ENCODE results near the gene F11.
A peak's percentile ranks its signal among the peaks of the same experiment; 100 is the strongest.
"Not testable (repeated sequence)": the region's sequence is repeated elsewhere in the genome, so short reads cannot be mapped to it uniquely, and the experiment has no call there.

Gene F11

DNA sequence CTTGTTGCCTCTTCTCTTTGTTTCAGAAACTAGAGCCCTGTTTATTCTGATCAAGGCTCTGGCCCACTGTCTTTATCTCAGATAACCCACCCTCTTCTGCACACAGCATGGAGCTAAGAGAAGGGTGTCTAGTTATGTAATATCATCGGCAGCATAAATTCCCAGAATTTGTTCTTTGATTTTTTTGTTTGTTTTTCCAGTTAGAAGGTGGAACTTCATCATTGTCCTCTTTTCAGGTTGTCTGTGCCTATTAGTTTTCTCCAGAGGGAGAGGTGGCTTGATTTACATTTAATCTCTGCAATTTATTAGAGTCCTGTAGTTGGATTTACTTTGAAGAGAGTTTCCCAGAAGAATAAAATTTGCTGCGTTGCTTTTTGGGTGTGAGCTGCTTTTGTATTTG lies 15.2 kb upstream of the F11 start:
- DNase-seq: no peak

DNA sequence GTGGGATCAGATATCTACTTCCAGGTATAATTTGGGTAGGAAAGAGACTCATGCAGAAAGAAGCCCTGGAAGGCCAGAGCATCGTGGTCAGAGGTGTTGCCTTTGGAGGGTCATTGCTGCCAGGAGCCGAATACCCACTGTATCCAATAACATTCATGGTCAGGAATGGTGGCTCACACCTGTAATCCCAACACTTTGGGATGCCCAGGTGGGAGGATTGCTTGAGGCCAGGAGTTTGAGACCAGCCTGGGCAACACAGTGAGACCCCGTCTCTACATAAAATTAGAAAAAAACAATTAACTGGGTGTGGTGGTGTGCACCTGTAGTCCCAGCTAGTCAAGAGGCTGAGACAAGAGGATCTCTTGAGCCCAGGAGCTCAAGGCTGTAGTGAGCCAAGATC lies 10.9 kb upstream of the F11 start:
- no peak for DNase-seq

DNA sequence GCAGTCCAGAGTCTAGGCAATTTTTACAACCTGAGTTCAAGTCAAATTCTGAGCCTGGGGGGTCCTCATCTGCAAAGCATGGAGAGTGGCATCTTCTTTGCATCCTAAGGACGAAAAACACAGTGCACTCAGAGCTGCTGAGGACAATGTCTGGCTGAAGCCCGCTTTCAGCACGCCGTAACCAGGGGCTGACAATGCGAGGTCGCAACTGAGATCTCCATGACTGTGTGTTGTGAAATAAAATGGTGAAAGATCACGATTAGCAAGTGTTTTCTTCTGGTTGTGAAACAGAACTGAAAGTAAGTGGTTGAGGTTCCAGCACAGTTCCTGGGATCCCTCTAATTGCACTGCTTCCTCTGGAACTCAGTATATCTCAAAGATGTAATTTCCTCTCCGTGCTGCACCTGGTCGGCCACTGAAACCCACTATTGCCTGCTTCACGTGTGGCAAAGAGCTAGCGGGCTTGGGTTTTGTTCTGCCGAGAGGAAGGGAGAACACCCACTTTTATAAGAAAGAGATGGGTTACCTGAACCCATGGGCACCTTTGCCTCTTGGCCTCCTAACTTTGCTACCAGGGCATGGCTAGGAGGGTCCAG lies 7.7 kb upstream of the F11 start:
- no peak for DNase-seq

DNA sequence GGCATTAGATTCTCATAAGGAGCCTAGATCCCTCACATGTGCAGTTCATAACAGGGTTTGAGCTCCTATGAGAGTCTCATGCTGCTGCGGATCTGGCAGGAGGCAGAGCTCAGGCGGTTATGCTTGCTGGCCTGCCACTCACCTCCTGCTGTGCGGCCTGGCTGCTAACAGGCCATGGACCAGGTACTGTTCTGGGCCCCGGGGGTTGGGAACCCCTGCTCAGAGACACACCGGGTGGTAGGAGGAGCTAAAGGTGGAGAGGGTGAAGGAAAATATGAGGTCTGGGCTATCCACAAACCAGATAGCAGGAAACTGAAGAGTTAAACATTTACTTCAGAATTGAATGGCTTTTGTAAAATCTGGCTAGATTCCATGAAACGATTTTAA lies 5.9 kb upstream of the F11 start:
- DNase-seq: no peak

DNA sequence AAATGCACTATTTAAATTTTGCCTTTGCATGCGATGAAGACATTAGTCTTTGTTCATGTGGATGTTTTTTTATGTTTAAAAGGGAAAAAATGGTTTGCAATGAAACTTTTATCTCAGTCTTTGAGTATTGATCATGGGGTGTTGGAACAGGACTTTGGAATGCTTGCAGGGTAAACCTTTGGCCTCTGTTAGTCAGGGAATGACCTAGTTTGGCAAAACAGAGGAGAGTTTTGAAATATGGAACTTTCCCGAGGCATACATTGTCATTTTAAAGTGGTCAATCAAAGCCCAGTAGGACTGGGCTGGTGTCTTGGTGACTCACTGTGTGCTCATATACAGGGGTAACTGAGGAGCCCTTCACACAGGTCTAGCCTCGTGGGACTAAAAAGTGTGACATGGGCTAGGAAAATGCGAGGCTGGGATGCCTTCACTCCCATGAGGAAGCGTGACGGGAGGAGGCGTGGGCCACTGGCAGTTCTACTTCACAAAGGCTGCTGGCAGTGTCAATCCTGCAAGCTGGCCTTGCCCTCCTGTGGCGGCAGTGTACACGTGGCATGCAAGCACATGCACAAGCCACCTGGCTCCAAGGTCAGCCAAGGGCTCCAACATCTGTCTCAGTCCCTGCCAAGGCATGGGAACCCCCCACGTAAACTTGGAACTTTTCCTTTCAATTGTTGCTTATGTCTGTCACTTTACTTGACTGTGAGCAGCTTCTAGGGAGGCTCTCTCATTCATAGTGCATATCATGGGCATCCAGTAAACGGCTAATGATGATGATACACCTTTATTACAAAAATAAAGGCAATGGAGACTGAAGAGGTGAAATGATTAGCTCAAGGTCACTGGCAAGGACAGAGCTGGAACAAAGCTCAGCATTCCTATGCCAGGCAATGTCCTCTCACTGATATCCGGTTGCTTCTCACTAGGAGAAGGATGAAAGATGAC lies 5.2 kb upstream of the F11 start:
- peak; percentile 15 for DNase-seq

DNA sequence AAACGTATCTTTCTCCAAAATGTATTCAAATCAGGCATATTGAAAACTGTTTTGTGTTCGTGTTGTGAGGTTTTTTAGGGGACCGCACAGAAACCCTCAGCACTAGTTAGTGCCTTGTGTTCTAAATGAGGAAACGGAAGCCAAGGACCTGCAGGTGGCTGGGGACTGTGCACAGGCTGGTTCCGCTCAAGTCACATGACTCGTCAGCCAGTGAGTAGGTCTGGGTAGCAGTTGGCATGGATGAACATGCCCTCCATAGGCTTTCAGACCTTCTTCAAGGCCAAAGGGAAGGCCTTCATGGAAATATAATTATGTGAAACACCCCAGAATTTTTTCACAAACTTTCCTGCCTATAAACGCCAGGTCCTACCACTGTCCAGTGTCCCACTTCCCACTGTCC lies 1.3 kb upstream of the F11 start:
- DNase-seq: no peak

DNA sequence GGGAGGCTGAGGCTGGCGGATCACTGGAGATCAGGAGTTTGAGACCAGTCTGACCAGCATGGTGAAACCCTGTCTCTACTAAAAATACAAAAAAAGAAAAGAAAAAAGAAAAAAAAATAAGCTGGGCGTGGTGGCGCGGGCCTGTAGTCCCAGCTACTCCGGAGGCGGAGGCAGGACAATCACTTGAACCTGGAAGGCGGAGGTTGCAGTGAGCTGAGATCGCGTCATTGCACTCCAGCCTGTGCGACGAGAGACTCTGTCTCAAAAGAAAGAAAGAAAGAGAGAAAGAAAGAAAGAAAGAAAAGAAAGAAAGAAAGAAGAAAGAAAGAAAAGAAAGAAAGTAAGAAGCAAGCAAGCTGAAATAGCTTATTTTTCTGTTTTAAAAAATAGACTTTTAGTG lies 739 bp upstream of the F11 start:
- not testable (repeated sequence) for DNase-seq

DNA sequence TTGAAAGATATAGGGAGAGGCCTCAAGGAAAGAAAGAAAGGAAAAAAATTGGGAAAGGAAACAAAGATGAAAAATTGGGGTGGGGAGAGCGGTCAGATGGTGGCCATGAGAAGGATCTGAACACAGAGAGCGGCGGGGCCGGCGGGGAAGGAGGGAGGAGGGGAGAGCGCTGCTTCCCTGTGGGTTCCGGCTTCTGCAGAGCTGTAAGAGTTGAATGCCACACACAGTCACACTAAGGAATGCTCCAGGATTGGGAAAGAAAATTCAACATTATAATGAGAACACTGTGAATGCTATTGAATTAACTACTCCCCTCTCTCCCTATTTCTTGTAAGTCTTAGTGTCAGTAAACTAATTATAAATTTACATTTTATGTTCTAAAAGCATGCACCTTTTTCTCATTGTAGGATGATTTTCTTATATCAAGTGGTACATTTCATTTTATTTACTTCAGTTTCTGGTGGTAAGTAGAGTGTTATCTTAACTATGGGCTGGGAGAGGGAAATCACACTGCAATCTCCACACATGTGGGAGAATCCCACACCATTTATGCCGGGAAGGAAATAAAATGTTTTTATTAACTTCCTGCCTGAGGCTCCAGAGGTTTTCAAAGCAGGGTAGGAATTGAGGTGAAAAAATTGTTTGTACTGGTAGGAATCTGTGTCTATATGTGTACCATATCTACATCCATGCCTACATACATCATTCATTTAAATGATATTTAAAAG lies 904 bp downstream of the F11 start:
- DNase-seq: peak; percentile 39

DNA sequence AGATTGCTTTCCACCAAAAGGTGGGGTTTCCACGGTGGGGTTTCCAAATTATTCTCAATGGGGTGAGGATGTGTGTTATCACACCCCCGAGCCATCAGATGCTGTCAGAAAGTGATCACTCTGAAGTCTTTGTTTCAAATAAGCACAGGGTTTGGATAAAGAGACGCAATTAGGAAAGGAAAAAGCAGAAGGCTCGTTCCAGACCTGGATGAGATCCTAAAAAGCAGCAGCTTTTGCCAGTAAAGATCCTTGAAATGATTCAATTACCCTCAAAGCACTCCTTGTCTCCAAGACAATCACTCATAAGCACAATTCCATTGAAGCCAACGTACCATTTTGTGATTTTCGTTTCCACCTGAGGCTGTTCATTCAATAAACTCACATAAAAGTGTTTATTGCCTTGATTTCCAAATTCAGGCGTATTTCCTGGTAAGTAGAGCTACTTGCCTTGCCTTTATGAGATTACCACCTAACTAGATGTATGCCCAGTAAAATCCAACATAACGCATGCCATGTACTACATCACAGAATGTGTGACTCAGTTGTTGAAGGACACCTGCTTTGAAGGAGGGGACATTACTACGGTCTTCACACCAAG lies 5.2 kb downstream of the F11 start:
- no peak for DNase-seq

DNA sequence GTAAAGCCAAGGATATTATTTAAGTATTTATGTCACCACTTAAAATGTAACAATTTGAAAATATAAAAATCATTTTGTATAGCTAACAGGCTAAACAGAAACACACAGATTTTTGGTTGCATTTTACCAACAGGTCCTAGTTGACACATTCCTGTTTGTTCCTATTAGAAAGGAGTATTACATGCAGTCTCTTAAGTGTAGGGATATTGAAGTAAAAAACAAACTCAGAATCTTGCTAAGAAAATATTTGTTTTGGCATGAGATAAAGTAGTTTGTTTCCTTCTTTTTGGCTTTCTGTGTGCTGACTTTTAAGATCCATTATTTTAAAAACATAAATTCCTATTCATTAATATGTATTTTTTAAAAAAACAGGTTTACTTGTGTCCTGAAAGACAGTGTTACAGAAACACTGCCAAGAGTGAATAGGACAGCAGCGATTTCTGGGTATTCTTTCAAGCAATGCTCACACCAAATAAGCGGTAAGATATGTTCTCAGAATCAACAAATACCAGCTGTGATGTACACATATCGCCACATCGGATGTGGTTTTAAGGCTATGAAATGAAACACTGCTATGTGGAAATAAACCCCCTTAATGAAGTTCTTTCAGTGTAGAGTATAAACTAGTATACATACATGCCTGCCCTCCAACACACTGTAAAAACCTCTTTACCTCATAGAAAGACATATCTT lies 6.9 kb downstream of the F11 start:
- no peak for DNase-seq

DNA sequence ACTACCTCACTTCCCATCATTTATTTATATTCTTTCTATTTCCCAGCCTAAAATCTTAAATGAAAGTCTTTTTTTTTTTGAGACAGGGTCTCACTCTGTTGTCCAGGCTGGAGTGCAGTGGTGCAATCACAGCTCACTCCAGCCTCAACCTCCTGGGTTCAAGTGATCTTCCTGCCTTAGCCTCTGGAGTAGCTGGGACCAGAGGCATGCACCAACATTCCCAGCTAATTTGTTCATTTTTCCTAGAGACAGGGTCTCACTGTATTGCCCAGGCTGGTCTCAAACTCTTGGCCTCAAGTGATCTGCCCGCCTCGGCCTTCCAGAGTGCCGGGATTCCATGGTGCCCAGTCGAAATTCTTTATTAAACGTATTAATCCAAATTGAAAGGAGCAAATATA lies 7.4 kb downstream of the F11 start:
- DNase-seq: not testable (repeated sequence)

DNA sequence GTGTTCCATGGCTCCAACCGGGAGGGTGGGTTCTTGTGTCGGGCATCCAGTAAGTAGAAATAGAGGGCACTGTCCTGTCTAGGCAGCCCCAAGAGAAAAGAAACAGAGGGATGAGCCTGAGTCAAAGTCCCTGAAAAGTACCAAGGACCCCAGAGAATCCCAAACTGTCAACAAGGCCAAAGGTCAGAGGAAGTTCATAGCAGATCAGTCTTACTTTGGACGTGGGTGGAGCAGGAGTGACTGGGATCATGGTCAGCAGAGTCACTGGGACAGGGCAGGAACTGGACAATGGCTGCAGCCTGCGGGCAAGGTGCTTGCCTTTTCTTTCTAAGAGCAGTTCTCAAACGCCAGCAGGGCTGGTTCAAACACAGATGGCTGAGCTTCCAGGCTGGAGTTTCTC lies 17.3 kb downstream of the F11 start:
- DNase-seq: no peak

DNA sequence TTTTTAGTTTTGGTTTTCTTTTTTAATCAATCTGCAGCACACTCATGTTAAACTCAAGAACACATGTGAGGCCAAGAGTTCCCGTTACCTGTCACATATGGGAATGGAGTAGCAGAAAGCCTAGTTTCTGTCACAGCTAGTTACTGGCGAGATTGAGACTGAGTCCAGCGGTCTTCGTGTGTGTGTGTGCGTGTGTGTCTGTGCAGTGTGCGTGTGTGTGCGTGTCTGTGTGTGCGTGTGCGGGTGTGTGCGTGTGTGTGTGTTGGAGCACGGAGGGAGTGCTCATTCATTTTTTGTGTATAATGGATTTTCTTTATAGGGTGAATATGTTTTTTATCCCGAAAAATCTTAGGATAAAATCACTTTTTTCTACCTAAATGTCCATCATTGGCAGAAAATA lies 19.2 kb downstream of the F11 start:
- DNase-seq: no peak

DNA sequence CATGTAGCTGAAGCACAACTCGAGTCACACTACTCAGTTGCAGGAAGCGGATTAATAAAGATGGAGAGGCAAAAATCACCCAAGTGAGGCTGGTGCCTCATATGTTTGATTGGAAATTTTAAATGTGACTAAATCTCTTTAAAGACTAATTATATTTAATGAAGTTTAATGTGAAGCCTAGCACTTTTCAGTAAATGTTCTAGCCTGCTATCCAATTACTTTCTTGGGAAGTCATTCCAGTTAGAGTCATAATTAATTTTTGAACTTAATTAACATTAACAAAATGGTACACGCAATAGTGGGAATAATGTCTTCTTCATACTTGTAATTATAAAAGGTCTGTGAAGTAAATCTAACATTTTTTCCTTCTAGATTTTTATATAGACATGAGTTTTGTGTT lies 20.6 kb downstream of the F11 start:
- no peak for DNase-seq

DNA sequence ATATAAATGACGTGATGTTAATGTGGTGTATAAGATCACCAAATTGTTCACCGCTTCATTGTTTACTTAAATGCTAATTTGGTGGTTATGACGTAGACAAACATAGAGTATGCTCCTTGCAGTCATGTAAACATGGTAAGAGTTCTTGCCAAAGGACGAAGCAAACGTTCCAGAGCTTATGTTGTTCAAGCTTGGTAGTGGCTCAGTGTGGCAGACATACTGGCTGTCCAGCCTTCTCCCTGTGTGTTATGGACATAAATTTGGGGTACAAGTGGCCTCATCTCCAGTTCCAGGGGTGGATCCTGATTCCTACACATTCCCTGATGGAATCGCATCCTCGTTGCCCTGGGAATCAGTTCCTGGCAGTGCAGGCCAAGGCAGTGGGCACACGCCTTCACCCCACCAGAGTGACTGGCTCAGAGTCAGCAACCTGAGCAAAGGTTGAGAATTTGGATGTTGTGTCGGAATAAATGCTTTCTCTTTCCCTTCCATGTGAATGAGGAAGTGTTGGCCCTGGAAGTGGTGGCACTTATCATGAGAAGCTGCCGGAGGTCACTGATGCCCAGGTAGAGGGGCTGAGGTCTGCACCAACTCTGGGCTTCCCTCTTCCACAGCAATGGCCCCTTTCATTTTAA lies 25.4 kb downstream of the F11 start:
- DNase-seq: no peak

DNA sequence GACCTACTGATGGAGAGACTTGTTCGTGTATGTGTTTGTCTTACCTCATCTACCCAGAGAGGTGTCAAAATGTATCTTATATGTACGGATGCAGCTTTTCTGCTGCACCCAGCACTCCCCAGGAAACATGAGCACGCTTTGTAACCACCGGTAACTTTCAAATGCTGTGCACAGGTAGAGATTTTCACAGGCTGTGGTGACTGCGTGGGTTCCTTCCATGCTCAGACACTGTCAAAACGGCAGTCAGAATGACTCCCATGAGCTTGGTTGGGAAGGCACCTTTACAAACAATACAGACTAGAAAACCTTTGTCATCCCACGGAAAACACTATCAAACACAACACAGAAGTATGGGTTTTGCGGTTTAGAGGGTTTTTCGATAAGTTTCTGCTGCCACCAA lies 28.2 kb downstream of the F11 start:
- no peak for DNase-seq

DNA sequence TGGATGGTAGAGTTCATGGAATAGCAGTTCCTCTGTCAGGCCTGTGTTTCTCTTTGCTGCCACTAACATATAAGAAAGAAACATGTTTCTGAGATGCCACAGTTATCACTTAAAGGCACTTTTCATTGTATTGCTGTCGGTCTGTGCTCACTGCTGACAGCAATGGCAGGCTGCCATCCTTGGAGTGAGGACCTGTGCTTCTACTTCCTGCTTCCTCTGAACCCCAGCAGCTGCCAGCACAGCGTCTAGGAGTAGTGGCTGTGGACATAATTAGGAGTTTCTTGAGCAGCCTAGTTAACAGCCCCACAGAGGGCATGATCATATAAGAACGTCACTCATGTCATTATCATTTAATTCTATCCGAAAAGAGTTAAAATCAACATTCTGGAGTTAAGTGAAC lies 30.5 kb downstream of the F11 start:
- DNase-seq: no peak

DNA sequence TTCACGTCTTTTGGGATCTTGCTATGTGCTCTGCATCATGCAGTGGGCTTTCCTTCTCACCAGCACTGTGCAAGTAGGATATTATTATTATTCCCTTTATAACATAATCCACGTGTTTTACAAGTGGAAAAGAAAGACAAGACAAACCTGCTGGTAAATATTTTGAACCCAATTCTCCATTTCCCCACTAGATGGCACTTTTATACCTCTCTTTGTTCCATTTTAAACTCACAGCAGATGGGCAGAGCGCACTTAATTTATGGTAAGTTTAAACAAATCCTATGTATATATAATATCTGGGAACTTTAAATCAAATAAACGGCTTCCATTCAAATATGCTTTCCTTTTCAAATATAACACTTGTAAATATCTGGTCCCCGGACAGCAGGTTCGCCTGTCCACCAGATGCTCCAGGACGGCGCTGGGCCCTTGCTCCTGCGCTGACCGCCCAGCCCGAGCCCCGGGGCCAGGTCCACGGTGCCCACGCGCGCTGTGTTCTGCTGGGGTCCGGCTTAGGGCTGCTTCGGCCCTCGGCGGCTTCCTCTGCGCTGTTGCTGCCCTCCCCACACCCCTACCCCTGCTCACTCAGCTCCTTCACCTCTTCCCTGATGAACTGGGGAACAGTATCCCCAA lies 31.1 kb downstream of the F11 start:
- DNase-seq: peak; percentile 61

DNA sequence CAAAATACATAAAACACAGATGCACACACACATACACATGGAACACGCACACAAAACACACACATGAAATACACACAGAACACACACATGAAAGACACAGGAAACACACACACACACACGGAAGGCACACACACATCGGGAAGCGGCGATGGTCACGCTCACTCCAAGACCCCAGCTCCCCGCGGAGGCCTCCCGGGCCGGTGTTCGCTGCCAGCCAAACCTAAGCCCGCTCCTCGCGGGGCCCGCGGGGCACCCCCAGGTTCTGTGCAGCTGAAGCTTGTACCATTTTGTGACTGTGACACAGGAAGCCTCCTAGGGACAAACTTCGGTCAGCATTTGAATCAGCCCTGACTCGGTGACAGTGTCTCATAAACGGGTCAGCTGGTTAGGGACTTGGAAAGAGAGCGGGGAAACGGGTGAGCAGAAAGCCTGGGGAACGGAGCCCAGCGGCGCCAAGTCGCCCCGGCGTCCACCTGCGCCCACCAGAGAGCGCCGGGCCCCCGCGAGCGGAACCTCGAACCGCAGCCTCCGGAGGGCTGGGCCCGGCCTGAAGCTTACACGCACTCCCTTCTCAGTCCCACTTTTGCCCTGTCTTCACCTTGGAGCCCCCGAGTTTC lies 32.1 kb downstream of the F11 start:
- no peak for DNase-seq

DNA sequence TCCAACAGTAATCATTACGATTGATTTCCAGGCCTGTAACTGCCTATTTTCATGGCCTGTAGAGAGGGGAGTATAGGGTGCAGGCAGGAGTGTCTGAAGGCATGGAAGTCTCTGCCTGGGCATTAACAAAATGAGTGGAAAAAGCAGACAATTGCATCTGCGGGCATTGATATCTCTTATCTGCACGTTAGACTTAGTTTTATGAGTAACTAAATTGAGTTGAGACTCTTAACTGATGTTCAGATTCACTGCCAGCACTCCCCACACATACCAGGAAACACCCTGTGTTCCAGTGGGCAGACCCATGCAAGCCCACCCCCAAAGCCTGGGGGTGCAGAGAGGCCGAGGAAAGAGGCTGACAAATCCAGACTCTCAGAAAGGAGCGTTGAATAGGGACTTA lies 33.3 kb downstream of the F11 start:
- no peak for DNase-seq

DNA sequence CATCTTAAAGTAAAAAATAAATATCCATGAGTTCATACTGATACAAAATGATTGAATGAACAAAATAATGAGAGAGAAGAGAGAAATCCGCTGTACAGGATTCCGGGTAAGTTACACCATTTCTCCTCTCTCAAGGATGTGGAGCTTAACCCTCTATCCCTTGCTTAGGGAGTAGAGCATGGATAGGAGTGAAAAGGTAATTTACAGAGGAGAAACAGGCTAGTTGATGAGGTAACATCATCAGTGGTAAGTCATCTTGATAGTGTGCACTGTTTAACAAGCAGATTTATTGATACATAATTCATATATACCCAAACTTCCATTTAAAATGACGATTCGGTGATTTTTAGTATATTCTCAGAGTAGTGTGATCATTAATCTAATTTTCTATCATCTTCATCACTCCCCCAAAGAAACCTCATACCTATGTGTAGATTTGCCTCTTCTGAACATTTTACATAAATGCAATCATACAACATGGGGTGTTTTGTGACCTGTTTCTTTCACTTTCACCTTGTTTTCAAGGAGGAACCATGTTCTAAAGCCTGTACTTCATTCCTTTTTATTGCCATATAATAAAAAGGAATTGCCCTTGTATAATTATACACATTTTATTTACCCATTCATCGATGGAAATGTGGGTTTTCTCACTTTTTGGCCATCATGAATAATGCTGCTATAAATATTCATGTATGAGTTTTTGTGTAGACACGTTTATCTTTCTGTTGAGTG lies 34.8 kb downstream of the F11 start:
- DNase-seq: no peak

Measured in fibroblast of upper back skin (primary cell).